Measurements from ENCODE around the gene KRCC1.
"Not testable (repeated sequence)": the region's sequence is repeated elsewhere in the genome, so short reads cannot be mapped to it uniquely, and the experiment has no call there.

- not testable (repeated sequence) for TF ChIP-seq EP300, CTCF, POLR2A (IDR thresholded peaks at IDR 0.05)
These were observed 55.1 kb downstream of the KRCC1 start for GRCh38 chr2:88000474-88000873.

Measured in tibial nerve (tissue), 4 donors.